Measurements from ENCODE around the gene SLC12A3.

DNA sequence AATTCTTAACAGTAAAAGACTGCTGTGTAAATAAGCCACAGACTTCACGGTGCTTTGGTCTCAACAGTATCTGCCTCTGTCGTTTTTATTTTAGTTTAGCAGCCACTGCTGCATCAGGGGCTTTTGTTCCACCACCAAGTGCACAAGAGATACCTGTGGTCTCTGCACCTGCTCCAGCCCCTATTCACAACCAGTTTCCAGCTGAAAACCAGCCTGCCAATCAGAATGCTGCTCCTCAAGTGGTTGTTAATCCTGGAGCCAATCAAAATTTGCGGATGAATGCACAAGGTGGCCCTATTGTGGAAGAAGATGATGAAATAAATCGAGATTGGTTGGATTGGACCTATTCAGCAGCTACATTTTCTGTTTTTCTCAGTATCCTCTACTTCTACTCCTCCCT is 74.8 kb downstream of the SLC12A3 start:
- TF ChIP-seq, protein P1, sequence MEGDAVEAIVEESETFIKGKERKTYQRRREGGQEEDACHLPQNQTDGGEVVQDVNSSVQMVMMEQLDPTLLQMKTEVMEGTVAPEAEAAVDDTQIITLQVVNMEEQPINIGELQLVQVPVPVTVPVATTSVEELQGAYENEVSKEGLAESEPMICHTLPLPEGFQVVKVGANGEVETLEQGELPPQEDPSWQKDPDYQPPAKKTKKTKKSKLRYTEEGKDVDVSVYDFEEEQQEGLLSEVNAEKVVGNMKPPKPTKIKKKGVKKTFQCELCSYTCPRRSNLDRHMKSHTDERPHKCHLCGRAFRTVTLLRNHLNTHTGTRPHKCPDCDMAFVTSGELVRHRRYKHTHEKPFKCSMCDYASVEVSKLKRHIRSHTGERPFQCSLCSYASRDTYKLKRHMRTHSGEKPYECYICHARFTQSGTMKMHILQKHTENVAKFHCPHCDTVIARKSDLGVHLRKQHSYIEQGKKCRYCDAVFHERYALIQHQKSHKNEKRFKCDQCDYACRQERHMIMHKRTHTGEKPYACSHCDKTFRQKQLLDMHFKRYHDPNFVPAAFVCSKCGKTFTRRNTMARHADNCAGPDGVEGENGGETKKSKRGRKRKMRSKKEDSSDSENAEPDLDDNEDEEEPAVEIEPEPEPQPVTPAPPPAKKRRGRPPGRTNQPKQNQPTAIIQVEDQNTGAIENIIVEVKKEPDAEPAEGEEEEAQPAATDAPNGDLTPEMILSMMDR (IDR thresholded peaks at IDR 0.05): no peak
- no peak for TF ChIP-seq EZH2 (IDR thresholded peaks at IDR 0.05)
